ENCODE data around the gene CLTRN.
"Not testable (repeated sequence)": the region's sequence is repeated elsewhere in the genome, so short reads cannot be mapped to it uniquely, and the experiment has no call there.

The CLTRN gene

GRCh38 chrX:15663439-15663838 is 1.2 kb downstream of the CLTRN start:
- CTCF ChIA-PET = interaction anchor here (0.6 kb wide), 1 partner anchor 238 kb away, joined by 6 read pairs; no protein-coding TSS in a partner anchor
- H3K4me1 ChIP-seq (ENCODE audit: control insufficient read depth, insufficient read depth, low read length) = no peaks in the 10 kb centered on the region

GRCh38 chrX:15654804-15655203 is 9.8 kb downstream of the CLTRN start:
- CTCF ChIA-PET = interaction anchor here (0.7 kb wide), 1 partner anchor 788 kb away, joined by 3 read pairs; no protein-coding TSS in a partner anchor
- H3K27ac ChIP-seq (ENCODE audit: extremely low read depth, low read depth, low read length); H3K9me3 ChIP-seq (ENCODE audit: control insufficient read depth, insufficient read depth, low read depth, low read length); H3K4me3 ChIP-seq (ENCODE audit: low read depth, low read length); H3K36me3 ChIP-seq (ENCODE audit: control insufficient read depth in 2 of 2, insufficient read depth in 1 of 2, low read length in 2 of 2); POLR2A ChIA-PET; H3K4me1 ChIP-seq (ENCODE audit: control insufficient read depth, insufficient read depth, low read length): not testable (repeated sequence)

More at GRCh38 chrX:15663439-15663838, 1.2 kb downstream of the CLTRN start:
- Histone ChIP-seq H3K9me3 (ENCODE audit: control insufficient read depth, insufficient read depth, low read depth, low read length) (no peaks in the 10 kb centered on the region), H3K4me3 (ENCODE audit: low read depth, low read length) (no peak overlapping the region), H3K36me3 (ENCODE audit: control insufficient read depth in 2 of 2, insufficient read depth in 1 of 2, low read length in 2 of 2) (no peaks in the 10 kb centered on the region), H3K27ac (ENCODE audit: extremely low read depth, low read depth, low read length) (no peak overlapping the region)
- POLR2A ChIA-PET = no interaction called here
- no peak for TF ChIP-seq BCL11A (tag by site-specific recombination; IDR thresholded peaks at IDR 0.05; ENCODE audit: low read depth)
- no peak for TF ChIP-seq ZNF610 (tag by site-specific recombination; IDR thresholded peaks at IDR 0.05; ENCODE audit: borderline replicate concordance)
- no peak for TF ChIP-seq ZBTB10 (tag by site-specific recombination; IDR thresholded peaks at IDR 0.05)
- TF ChIP-seq REPIN1 (tag by site-specific recombination; IDR thresholded peaks at IDR 0.05; ENCODE audit: low read depth) = no peak
- TF ChIP-seq ZNF837 (tag by site-specific recombination; IDR thresholded peaks at IDR 0.05) = no peak
- TF ChIP-seq ZNF324 (tag by site-specific recombination; IDR thresholded peaks at IDR 0.05) = no peak
- no peak for TF ChIP-seq ZNF658 (tag by site-specific recombination; IDR thresholded peaks at IDR 0.05)
- no peak for TF ChIP-seq HOXC10 (CRISPR knock-in tag; IDR thresholded peaks at IDR 0.05)
- no peak for TF ChIP-seq ZNF660 (tag by site-specific recombination; IDR thresholded peaks at IDR 0.05)
- no peak for TF ChIP-seq ZNF473 (tag by site-specific recombination; IDR thresholded peaks at IDR 0.05)
- TF ChIP-seq ZIC2 (tag by site-specific recombination; IDR thresholded peaks at IDR 0.05) = no peak
- no peak for TF ChIP-seq PBX3 (CRISPR knock-in tag; IDR thresholded peaks at IDR 0.05)
- no peak for TF ChIP-seq ZBTB11 (tag by site-specific recombination; conservative IDR thresholded peaks at IDR 0.05; ENCODE audit: low read depth)
- no peak for TF ChIP-seq BCL6B (tag by site-specific recombination; IDR thresholded peaks at IDR 0.05)
- TF ChIP-seq ZNF37A (tag by site-specific recombination; IDR thresholded peaks at IDR 0.05) = no peak
- no peak for TF ChIP-seq ZXDB (tag by site-specific recombination; IDR thresholded peaks at IDR 0.05)
- no peak for TF ChIP-seq ZNF146 (tag by site-specific recombination; IDR thresholded peaks at IDR 0.05)
- TF ChIP-seq ELK4 (IDR thresholded peaks at IDR 0.05; ENCODE audit: borderline replicate concordance, low read depth, low read length) = no peak
